Astrocyte of the cerebellum (primary cell): Measurements from ENCODE around the gene CNIH1.
"Not testable (repeated sequence)": the region's sequence is repeated elsewhere in the genome, so short reads cannot be mapped to it uniquely, and the experiment has no call there.

ENCODE experiments used
- DNase-seq: peaks from one replicate; pipeline ENCODE4 v3.0.0-alpha.2; 2011; ENCODE audit warnings: low read depth
- H3K4me3 ChIP-seq: 2 replicates; pipeline ENCODE4 v1.5.1; 2011; ENCODE audit warnings: mild to moderate bottlenecking, low read depth, low read length, moderate library complexity
- CTCF ChIP-seq: IDR thresholded peaks from 2 replicates; pipeline ENCODE4 v1.5.1; 2012; ENCODE audit warnings: low read length, low read depth, moderate library complexity, mild to moderate bottlenecking; ENCODE audit errors: missing control alignments
- in situ Hi-C: cut with HindIII; loops from 2 replicates; pipeline ENCODE4 v1.10.0; 2017; ENCODE audit warnings: low sequenced_read_pairs

The CNIH1 gene

DNA sequence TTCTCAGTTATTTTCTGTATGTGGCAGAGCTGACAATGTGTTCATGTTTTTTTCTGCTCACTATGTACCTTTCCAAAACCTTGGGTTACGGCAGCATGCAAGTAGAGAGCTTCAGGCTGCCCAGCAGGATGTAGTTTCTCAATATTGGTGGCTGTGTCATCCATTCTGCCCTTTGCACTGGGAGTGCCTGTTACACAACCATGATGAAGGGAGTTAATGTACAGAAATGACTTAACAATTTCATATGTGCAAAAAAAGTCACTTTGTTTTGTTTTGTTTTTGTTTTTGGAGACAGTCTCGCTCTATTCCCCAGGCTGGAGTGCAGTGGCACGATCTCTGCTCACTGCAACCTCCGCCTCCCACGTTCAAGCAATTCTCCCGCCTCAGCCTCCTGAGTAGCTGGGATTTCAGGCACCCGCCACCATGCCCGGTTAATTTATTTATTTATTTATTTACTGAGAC lies 6.1 kb upstream of the CNIH1 start:
- DNase-seq: no peak
- no peak overlapping the region for H3K4me3 ChIP-seq
- no peak for TF ChIP-seq CTCF
- in situ Hi-C loops: no loop called here

DNA sequence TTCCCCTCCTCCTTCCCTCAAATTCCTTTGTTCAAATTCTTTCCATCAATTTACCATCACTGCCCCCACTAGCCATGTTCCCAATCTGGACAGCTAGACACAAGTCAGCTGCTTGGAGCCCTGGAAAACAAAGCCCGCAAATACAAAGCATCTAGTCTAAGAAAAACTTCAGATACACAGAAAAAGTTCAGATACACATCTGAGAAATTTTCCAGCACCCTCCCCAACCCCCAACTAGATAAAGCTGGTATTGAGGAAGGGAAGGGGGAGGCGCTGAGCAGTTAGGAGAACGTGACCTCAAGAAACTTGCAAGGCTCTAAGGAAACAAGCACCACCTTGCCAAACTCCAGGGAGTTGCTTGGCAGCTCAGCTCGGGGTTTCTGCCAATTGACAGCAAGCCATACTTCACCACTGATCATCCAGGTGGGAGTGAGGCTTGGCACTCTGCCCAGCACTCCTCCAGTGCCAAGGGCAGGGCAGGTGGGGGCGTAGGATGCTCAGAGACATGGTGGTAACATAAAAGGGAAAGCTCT lies 5.1 kb upstream of the CNIH1 start:
- TF ChIP-seq CTCF: no peak

DNA sequence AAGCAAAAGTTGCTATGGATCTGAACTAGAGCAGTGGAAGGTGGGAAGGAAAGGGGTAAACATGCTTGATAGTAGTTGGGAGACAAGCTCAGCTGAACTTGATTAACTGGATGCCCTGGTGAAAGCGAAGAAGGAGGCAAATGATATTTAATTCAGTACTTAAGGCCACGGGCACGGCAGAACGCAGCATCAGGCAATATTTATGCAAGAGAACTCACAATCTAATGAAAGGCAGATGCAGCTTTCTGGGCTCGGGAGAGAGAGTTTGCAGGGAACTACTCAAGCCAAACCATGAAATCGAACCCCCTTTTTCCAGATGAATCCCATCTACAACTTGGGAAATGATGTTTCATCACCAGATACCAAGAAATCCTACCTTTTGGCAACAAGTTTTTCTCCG lies 3.5 kb upstream of the CNIH1 start:
- DNase-seq: no peak
- no peak for TF ChIP-seq CTCF
- H3K4me3 ChIP-seq: no peak overlapping the region
- in situ Hi-C loops: no loop called here

More for the DNA sequence above, 5.1 kb upstream of the CNIH1 start:
- in situ Hi-C loops: no loop called here
- H3K4me3 ChIP-seq: no peak overlapping the region
- no peak for DNase-seq

DNA sequence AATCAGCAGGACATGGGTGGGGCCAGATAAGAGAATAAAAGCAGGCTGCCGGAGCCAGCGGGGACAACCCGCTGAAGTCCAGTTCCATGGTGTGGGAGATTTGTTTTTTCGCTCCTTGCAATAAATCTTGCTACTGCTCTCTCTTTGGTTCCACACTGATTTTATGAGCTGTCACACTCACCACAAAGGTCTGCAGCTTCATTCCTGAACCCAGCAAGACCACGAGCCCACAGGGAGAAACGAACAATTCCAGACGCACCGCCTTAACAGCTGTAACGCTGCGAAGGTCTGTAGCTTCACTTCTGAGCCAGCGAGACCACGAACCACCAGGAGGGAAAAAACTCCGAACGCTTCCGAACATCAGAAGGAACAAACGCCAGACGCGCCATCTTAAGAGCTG lies 2.8 kb upstream of the CNIH1 start:
- in situ Hi-C loops: no loop called here
- no peak for TF ChIP-seq CTCF
- H3K4me3 ChIP-seq: no peak overlapping the region
- peak; percentile 52 for DNase-seq

GRCh38 chr14:54442961-54443360 lies 1.8 kb upstream of the CNIH1 start:
- in situ Hi-C loops, H3K4me3 ChIP-seq, DNase-seq: not testable (repeated sequence)

DNA sequence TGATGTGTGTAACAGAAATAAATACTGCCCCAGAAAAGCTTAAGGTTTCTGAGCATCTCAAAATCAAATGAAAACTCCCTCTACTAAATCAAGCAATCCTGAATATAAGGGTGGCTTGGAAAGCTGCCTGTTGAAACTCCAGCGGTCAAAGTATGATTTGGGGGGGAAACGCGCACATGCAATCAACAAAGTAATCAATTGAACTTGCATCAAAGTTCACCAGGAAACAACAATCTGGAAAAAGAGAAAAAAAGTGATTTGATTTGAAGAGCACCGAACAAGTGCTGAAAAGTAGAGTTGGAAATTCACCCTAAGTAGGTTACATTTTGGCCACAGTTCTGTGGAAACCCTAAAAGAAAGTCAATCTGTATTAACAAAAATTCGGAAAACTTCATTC lies 700 bp downstream of the CNIH1 start:
- DNase-seq: no peak
- in situ Hi-C loops: no loop called here
- peak overlapping the region; percentile 61 for H3K4me3 ChIP-seq
- TF ChIP-seq CTCF: no peak

DNA sequence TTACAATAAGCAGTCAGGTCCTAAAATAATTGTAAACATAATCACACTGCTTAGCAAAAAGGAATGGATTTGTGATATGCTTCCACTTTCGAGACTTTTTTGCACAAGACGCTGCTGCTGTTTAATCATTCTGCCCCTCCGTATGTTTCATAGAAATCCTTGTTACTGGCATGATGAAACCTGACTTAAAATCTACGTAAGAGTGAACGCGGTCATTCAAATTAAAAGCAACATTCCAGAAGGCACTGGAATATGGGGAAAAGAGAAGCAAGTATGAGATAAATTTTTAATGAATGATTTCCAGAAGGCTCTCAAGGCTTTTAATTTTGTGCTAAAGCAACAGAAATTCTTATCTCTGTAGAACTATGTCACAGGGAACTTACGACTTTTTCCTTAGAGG lies 1.1 kb downstream of the CNIH1 start:
- DNase-seq: no peak
- in situ Hi-C loops: no loop called here
- peak overlapping the region; percentile 61 for H3K4me3 ChIP-seq
- TF ChIP-seq CTCF: no peak
